ENCODE results near the gene KLHL21. TPM values are rescaled to one million over a fixed set of nuclear protein-coding genes. Genes with fewer than 3 reads are reported as not detected.
A peak's percentile ranks its signal among the peaks of the same experiment; 100 is the strongest.

The KLHL21 gene
- total and polyA plus RNA-seq, 9 of the 15 experiments (the other 6 are each of a cell fraction or from before 2014, with no cell fraction given), result 2.1 to 42.1 (median 17.5) TPM

DNA sequence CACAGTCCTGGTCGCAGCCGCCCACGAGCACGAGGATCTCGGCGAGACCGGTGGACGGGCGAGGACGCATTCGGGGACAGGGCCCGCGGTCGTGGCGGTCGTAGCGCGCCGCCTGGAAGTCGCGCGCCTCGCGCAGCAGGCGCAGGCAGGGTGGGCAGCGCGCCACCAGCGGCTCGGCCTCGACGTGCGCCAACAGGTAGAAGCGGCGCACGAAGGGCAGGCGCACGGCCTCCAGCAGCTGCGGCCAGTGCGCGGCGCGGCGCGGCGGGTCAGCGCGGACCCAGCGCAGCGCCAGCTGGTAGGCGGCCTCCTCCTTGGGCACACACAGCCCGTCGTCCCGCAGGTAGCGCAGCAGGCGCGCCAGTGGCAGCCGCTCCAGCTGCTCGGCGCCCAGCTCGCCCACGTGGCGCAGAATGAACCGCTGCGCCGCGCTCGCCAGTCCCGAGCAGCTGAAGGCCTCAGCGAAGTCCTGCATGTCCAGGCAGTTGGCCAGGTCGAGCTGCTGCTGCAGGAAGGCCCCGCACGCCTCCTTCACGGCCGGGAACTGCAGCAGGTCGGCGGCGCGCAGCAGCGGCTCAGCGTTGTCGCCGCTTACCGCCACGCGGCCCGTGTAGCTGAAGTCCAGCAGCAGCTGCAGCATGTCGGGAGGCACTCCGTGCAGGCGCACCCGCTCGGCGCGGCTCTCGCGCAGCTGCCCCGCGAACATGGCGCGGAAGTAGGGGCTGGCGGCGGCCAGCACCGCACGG lies 573 bp downstream of the KLHL21 start (continued):
- TF ChIP-seq CREB3L1 (IDR thresholded peaks at IDR 0.05; ENCODE audit: borderline replicate concordance, low read depth) (peak; percentile 61; the same call in 1 of the 2 replicates), ZNF77 (CRISPR knock-in tag; IDR thresholded peaks at IDR 0.05) (no peak), NCOA1 (IDR thresholded peaks at IDR 0.05; ENCODE audit: low read depth) (no peak), NR0B1 (IDR thresholded peaks at IDR 0.05; ENCODE audit: partially characterized antibody) (no peak), MCM2 (IDR thresholded peaks at IDR 0.05; ENCODE audit: low read depth) (no peak), NR2C2 (CRISPR knock-in tag; IDR thresholded peaks at IDR 0.05) (0 out of 2 replicates have a peak, but pooled peaks have one; percentile 42), NR2C2 (tag; IDR thresholded peaks at IDR 0.05) (no peak), TARDBP (IDR thresholded peaks at IDR 0.05) (no peak), HLTF (IDR thresholded peaks at IDR 0.05) (no peak), CBX1 (IDR thresholded peaks at IDR 0.05; ENCODE audit: low read depth) (no peak; the same call in 1 of the 2 replicates), HMGN3 (IDR thresholded peaks at IDR 0.05; ENCODE audit: borderline replicate concordance, extremely low read depth, insufficient read length, low read depth, low read length) (peak; percentile 20), RBM14 (IDR thresholded peaks at IDR 0.05; ENCODE audit: borderline replicate concordance, insufficient read depth, low read depth, low read length) (no peak), ZKSCAN1 (IDR thresholded peaks at IDR 0.05; ENCODE audit: low read depth, low read length) (no peak), LARP7 (IDR thresholded peaks at IDR 0.05) (no peak), DMBX1 (CRISPR knock-in tag; IDR thresholded peaks at IDR 0.05; ENCODE audit: borderline replicate concordance) (no peak), HOMEZ (CRISPR knock-in tag; IDR thresholded peaks at IDR 0.05) (no peak; the same call in 1 of the 2 replicates), MYNN (IDR thresholded peaks at IDR 0.05) (no peak), MYNN (CRISPR knock-in tag; IDR thresholded peaks at IDR 0.05) (no peak), ADNP (tag; IDR thresholded peaks at IDR 0.05) (no peak), VEZF1 (CRISPR knock-in tag; IDR thresholded peaks at IDR 0.05) (no peak), TAF15 (IDR thresholded peaks at IDR 0.05; ENCODE audit: low read depth, low read length) (no peak), HDAC1 (IDR thresholded peaks at IDR 0.05) (peak in 1 of 2 experiments; percentile 91; a peak in 2 of 4 replicates), RFX7 (CRISPR knock-in tag; IDR thresholded peaks at IDR 0.05) (no peak)
